ENCODE results near the gene ENO2. TPM values are rescaled to one million over a fixed set of nuclear protein-coding genes. Genes with fewer than 3 reads are reported as not detected.
"Not testable (repeated sequence)": the region's sequence is repeated elsewhere in the genome, so short reads cannot be mapped to it uniquely, and the experiment has no call there.

ENO2 gene
- total RNA-seq, 1 donor = 13.4 TPM

DNA sequence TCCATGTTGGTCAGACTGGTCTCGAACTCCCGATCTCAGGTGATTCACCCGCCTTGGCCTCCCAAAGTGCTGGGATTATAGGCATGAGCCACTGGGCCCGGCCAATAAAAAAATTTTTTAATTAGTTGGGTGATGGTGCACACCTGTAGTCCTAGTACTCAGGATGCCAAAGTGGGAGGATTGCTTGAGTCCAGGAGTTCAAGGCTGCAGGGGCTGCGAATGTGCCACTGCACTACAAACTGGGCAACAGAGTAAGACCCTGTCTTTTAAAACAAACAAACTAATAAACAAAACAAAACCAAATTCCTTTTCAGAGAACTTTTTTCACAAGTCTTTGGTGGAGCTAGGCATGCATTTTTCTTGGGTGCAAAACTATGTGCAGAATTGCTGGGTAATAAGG lies 31.1 kb upstream of the ENO2 start:
- H3K27ac ChIP-seq (ENCODE audit: low read depth, low read length) = no peak overlapping the region
- H3K4me3 ChIP-seq (ENCODE audit: insufficient read depth, low read length) = no peak overlapping the region
- no peak overlapping the region for H3K4me2 ChIP-seq (ENCODE audit: insufficient read depth, low read length)
- no peaks in the 10 kb centered on the region for H3K4me1 ChIP-seq (ENCODE audit: insufficient read depth, low read length)
- no peak overlapping the region for H2AFZ ChIP-seq (ENCODE audit: low read length)
- H3K36me3 ChIP-seq (ENCODE audit: insufficient read depth, low read length) = peaks cover 9% of the 10 kb centered on the region
- no peaks in the 10 kb centered on the region for H3K27me3 ChIP-seq (ENCODE audit: insufficient read depth, low read length)
- no peaks in the 10 kb centered on the region for H3K79me2 ChIP-seq (ENCODE audit: insufficient read depth, low read length)
- TF ChIP-seq, protein P1, sequence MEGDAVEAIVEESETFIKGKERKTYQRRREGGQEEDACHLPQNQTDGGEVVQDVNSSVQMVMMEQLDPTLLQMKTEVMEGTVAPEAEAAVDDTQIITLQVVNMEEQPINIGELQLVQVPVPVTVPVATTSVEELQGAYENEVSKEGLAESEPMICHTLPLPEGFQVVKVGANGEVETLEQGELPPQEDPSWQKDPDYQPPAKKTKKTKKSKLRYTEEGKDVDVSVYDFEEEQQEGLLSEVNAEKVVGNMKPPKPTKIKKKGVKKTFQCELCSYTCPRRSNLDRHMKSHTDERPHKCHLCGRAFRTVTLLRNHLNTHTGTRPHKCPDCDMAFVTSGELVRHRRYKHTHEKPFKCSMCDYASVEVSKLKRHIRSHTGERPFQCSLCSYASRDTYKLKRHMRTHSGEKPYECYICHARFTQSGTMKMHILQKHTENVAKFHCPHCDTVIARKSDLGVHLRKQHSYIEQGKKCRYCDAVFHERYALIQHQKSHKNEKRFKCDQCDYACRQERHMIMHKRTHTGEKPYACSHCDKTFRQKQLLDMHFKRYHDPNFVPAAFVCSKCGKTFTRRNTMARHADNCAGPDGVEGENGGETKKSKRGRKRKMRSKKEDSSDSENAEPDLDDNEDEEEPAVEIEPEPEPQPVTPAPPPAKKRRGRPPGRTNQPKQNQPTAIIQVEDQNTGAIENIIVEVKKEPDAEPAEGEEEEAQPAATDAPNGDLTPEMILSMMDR (IDR thresholded peaks at IDR 0.05; ENCODE audit: extremely low read depth, low read depth, low read length) = no peak
- no peaks in the 10 kb centered on the region for H4K20me1 ChIP-seq (ENCODE audit: insufficient read depth, low read length)
- no peak for DNase-seq (ENCODE audit: insufficient read length, low spot score, missing footprints)
- no peaks in the 10 kb centered on the region for H3K9me3 ChIP-seq (ENCODE audit: low read depth, low read length)

DNA sequence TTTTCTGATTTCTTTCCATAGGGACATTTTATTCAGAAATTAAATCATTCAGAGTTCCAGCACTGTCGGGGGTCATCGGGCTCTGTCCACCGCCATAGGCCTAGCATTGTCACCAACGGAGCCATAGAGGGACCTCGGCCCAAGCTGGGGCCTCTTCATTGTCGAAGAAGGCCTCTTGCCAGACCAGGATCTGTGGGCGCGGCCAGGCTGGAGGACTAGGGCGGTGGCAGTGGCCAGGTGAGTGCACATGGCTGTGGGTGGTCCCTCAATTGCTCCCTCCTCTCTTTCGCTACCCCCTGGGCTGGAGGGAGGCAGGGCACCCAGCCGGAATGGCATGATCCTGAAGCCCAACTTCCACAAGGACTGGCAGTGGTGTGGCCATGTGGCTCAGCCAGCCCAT lies 30.7 kb upstream of the ENO2 start:
- TF ChIP-seq, protein P1 (IDR thresholded peaks at IDR 0.05; ENCODE audit: extremely low read depth, low read depth, low read length) = no peak
- Histone ChIP-seq H3K4me1 (ENCODE audit: insufficient read depth, low read length) (no peaks in the 10 kb centered on the region), H3K4me3 (ENCODE audit: insufficient read depth, low read length) (no peak overlapping the region), H3K36me3 (ENCODE audit: insufficient read depth, low read length) (peaks cover 11% of the 10 kb centered on the region), H3K27me3 (ENCODE audit: insufficient read depth, low read length) (no peaks in the 10 kb centered on the region), H2AFZ (ENCODE audit: low read length) (no peak overlapping the region), H3K9me3 (ENCODE audit: low read depth, low read length) (no peaks in the 10 kb centered on the region), H4K20me1 (ENCODE audit: insufficient read depth, low read length) (no peaks in the 10 kb centered on the region), H3K79me2 (ENCODE audit: insufficient read depth, low read length) (no peaks in the 10 kb centered on the region), H3K4me2 (ENCODE audit: insufficient read depth, low read length) (no peak overlapping the region), H3K27ac (ENCODE audit: low read depth, low read length) (no peak overlapping the region)
- no peak for DNase-seq (ENCODE audit: insufficient read length, low spot score, missing footprints)

DNA sequence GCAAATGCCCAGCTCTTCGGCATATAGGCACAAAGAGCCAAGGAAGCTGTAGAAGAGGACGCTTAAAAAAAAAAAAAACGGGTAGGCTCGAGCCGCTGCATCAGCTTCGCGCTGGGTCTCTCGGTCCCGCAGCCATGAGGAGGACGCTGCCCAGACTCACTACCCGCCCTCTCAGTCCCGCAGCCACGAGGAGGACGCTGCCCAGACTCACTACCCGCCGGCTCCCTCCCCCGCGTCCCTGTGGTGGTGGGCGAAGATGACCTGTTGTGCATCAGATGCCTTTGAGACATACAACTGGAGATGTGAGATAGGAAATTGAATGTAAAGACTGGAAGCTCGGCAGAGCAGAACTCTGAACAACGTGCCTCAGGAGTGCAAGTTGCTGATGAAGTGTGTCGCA lies 29.8 kb upstream of the ENO2 start:
- Histone ChIP-seq H3K36me3 (ENCODE audit: insufficient read depth, low read length) (peaks cover 11% of the 10 kb centered on the region), H3K4me1 (ENCODE audit: insufficient read depth, low read length) (no peaks in the 10 kb centered on the region), H3K4me2 (ENCODE audit: insufficient read depth, low read length) (no peak overlapping the region), H3K9me3 (ENCODE audit: low read depth, low read length) (no peaks in the 10 kb centered on the region), H3K4me3 (ENCODE audit: insufficient read depth, low read length) (no peak overlapping the region), H3K27ac (ENCODE audit: low read depth, low read length) (no peak overlapping the region), H2AFZ (ENCODE audit: low read length) (no peak overlapping the region), H3K27me3 (ENCODE audit: insufficient read depth, low read length) (no peaks in the 10 kb centered on the region), H4K20me1 (ENCODE audit: insufficient read depth, low read length) (no peaks in the 10 kb centered on the region), H3K79me2 (ENCODE audit: insufficient read depth, low read length) (no peaks in the 10 kb centered on the region)
- no peak for DNase-seq (ENCODE audit: insufficient read length, low spot score, missing footprints)
- TF ChIP-seq, protein P1 (IDR thresholded peaks at IDR 0.05; ENCODE audit: extremely low read depth, low read depth, low read length) = no peak

DNA sequence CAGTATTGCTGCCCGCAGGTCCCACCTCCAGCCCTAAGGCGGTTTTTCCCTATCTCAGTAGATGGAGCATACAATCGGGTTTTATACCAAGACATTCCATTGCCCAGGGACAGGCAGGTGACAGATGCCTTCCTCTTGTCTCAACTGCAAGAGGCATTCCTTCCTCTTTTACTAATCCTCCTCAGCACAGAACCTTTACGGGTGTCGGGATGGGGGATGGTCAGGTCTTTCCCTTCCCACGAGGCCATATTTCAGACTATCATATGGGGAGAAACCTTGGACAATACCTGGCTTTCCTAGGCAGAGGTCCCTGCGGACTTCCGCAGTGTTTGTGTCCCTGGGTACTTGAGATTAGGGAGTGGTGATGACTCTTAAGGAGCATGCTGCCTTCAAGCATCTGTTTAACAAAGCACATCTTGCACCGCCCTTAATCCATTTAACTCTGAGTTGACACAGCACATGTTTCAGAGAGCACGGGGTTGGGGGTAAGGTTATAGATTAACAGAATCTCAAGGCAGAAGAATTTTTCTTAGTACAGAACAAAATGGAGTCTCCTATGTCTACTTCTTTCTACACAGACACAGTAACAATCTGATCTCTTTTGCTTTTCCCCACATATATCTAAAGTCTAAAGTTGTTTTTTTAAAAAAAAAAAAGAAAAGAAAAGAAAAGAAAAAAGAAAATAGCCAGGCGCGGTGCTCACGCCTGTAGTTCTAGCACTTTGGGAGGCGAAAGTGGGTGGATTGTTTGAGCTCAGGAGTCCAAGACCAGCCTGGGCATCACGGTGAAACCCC lies 28.0 kb upstream of the ENO2 start:
- H4K20me1 ChIP-seq (ENCODE audit: insufficient read depth, low read length); H3K79me2 ChIP-seq (ENCODE audit: insufficient read depth, low read length); H3K4me1 ChIP-seq (ENCODE audit: insufficient read depth, low read length); H3K4me2 ChIP-seq (ENCODE audit: insufficient read depth, low read length); H3K9me3 ChIP-seq (ENCODE audit: low read depth, low read length); H3K4me3 ChIP-seq (ENCODE audit: insufficient read depth, low read length); DNase-seq (ENCODE audit: insufficient read length, low spot score, missing footprints); H3K27me3 ChIP-seq (ENCODE audit: insufficient read depth, low read length); H2AFZ ChIP-seq (ENCODE audit: low read length); H3K27ac ChIP-seq (ENCODE audit: low read depth, low read length): not testable (repeated sequence)
- peaks cover 11% of the 10 kb centered on the region for H3K36me3 ChIP-seq (ENCODE audit: insufficient read depth, low read length)
